SJCRH30 (cell line): ENCODE results near the gene FAM236D. TPM values are rescaled to one million over a fixed set of nuclear protein-coding genes. Genes with fewer than 3 reads are reported as not detected.
"Not testable (repeated sequence)": the region's sequence is repeated elsewhere in the genome, so short reads cannot be mapped to it uniquely, and the experiment has no call there.

Source experiments
- DNase-seq, 2 experiments: peaks; one replicate each; pipeline ENCODE4 v3.0.0-alpha.2; 2015 to 2020
- H3K27ac ChIP-seq: fragments of 250-450 bp; sonication (Bioruptor Pico); 2 replicates; pipeline ENCODE4 v1.5.1; 2020; ENCODE audit warnings: mild to moderate bottlenecking, moderate library complexity
- H3K27me3 ChIP-seq: fragments of 250-450 bp; sonication (Bioruptor Pico); 2 replicates; pipeline ENCODE4 v1.5.1; 2020; ENCODE audit warnings: mild to moderate bottlenecking, moderate library complexity
- H3K36me3 ChIP-seq: fragments of 250-450 bp; sonication (Bioruptor Pico); 2 replicates; pipeline ENCODE4 v1.5.1; 2020; ENCODE audit warnings: mild to moderate bottlenecking, moderate library complexity
- H3K4me1 ChIP-seq: fragments of 250-450 bp; sonication (Bioruptor Pico); 2 replicates; pipeline ENCODE4 v1.5.1; 2020; ENCODE audit warnings: mild to moderate bottlenecking, moderate library complexity
- H3K4me3 ChIP-seq: fragments of 250-450 bp; sonication (Bioruptor Pico); 2 replicates; pipeline ENCODE4 v1.5.1; 2020; ENCODE audit warnings: mild to moderate bottlenecking, moderate library complexity
- H3K9me3 ChIP-seq: fragments of 250-450 bp; sonication (Bioruptor Pico); replicated peaks from 2 replicates; pipeline ENCODE4 v1.5.1; 2020; ENCODE audit warnings: mild to moderate bottlenecking, moderate library complexity
- total RNA-seq: library from RNA; depleted of rRNA; stranded (reverse); fragments of >200 nt; shearing (Covaris generic); gene quantifications from 2 replicates; pipeline ENCODE4 v1.2.3, GENCODE V29; 2014; rRNA removed

The FAM236D gene
- not detected in 2 replicates for total RNA-seq

- not testable (repeated sequence) for H3K36me3 ChIP-seq, H3K27ac ChIP-seq, H3K4me1 ChIP-seq, H3K9me3 ChIP-seq, H3K27me3 ChIP-seq, H3K4me3 ChIP-seq, DNase-seq
Measured at GRCh38 chrX:72808110-72808509, at the start of gene FAM236D. Gene FAM236D, minus strand, starts transcription at chrX:72808210. Its CDS starts 100 bp downstream, at chrX:72808110.

- H3K27me3 ChIP-seq, DNase-seq, H3K4me3 ChIP-seq, H3K4me1 ChIP-seq, H3K27ac ChIP-seq, H3K9me3 ChIP-seq, H3K36me3 ChIP-seq: not testable (repeated sequence)
Measured at GRCh38 chrX:72837532-72837931, 29.5 kb upstream of the FAM236D start.

DNA sequence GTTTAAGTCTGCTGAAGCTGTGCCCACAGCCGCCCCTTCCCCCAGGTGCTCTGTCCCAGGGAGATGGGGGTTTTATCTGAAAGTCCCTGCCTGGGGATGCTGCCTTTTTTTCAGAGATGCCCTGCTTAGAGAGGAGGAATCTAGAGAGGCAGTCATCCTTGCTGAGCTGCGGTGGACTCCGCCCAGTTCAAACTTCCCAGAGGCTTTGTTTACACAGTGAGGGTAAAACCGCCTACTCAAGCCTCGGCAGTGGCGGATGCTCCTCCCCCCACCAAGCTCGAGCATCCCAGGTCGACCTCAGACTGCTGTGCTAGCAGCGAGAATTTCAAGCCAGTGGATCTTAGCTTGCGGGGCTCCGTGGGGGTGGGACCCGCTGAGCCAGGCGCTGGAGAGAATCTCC is 22.7 kb upstream of the FAM236D start:
- not testable (repeated sequence) for H3K27me3 ChIP-seq, H3K27ac ChIP-seq, H3K36me3 ChIP-seq, H3K4me3 ChIP-seq, H3K4me1 ChIP-seq, H3K9me3 ChIP-seq, DNase-seq

DNA sequence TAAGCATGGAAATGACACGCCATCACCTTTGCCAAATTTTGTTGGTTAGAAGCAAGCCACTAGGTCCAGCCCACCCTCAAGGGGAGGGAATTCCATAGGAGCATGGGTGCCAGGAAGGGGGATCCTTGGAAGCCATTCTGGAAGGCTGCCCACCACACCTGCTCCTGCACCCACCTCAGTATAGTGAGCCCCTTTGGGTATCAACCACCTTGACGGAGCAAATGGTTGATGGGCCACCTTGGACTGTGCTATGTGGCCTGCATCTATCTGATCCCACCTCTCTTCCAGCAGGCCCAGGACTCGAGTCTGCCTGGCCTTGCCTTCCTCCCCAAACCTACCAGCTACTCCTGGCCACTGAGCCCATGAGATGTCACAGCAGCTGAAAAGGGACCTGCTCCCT is 17.6 kb downstream of the FAM236D start:
- not testable (repeated sequence) for H3K9me3 ChIP-seq, DNase-seq, H3K4me1 ChIP-seq, H3K27ac ChIP-seq, H3K4me3 ChIP-seq, H3K36me3 ChIP-seq, H3K27me3 ChIP-seq

DNA sequence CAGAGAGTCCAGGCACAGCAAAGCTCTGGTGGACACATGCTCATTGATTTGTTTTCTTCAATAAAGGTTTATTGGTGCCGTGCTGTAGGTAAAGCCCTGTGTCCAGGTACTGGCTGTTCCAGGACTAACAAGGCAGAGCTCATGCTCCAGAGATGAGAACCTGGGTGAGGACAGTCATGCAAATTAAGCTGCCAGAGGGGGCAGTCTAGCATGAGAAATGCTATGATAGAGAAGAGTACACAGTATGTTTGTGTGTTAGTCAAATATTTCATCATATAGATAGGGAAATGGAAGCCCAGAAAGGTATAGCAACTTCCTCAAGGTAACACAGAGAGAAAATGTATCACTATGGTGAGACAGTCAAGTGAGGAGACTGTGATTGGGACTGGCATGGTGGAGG is 19.9 kb downstream of the FAM236D start:
- H3K4me1 ChIP-seq, H3K27ac ChIP-seq, H3K27me3 ChIP-seq, H3K4me3 ChIP-seq, H3K36me3 ChIP-seq, DNase-seq, H3K9me3 ChIP-seq: not testable (repeated sequence)

- not testable (repeated sequence) for H3K27me3 ChIP-seq, H3K9me3 ChIP-seq, H3K27ac ChIP-seq, H3K4me1 ChIP-seq, H3K4me3 ChIP-seq, DNase-seq, H3K36me3 ChIP-seq
Measured at GRCh38 chrX:72783964-72784363, 24.0 kb downstream of the FAM236D start.

DNA sequence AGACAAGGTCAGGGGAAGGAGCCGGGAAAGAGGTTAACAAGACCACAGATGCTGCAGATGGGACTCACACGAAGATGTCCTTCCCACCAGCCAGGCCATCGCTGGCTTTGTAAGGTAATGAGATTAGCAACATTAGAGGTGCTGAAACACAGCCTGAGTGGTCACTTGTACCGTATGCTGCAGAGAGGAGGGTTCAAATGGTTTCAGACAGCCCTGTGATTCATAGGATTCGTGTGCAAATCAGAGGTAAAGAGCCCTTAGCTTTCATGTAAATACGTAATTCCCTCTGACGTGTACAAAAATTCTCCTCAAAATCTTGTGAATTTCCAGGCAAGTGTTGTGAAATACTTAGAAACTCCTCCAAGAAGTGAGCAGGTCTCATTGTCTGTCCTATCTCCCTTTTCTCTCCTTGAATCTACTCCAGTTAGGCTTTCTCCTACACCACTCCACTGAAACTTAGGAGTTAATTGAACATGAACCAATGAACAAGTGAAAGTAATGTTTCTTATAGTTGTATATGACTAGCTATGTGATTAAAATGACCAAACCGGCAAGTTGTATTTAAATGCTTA is 24.6 kb downstream of the FAM236D start:
- H3K27ac ChIP-seq = not testable (repeated sequence)

DNA sequence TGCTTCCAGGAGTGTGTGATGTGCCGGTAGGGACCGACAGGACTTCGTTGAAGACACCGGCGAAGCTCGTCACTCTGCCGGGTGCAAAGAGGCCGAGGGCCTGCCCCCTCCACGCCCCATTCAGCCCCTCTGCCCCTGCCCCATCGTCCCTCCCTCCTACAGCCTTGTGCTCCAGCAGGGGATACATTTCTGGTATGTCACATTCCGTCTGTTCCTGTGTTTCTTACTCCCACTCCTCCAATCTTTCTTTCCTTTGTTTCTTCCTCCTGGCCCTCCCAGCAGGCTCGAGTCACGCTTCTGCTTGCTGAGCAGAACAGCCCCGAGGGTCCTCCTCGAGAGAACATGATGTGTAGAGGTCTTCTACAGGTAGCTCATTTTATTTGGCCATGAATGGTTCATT is 25.4 kb downstream of the FAM236D start, which contains the start of gene FAM236B:
Gene FAM236B, minus strand, starts transcription at position 101 of the 400 bp plus-strand sequence. Its CDS starts 100 bp downstream, at position 1.
- H3K36me3 ChIP-seq, H3K4me1 ChIP-seq, H3K27ac ChIP-seq, DNase-seq, H3K27me3 ChIP-seq, H3K4me3 ChIP-seq, H3K9me3 ChIP-seq: not testable (repeated sequence)

More for the DNA sequence above, 24.6 kb downstream of the FAM236D start:
- H3K4me1 ChIP-seq, DNase-seq, H3K4me3 ChIP-seq, H3K9me3 ChIP-seq, H3K27me3 ChIP-seq, H3K36me3 ChIP-seq: not testable (repeated sequence)

DNA sequence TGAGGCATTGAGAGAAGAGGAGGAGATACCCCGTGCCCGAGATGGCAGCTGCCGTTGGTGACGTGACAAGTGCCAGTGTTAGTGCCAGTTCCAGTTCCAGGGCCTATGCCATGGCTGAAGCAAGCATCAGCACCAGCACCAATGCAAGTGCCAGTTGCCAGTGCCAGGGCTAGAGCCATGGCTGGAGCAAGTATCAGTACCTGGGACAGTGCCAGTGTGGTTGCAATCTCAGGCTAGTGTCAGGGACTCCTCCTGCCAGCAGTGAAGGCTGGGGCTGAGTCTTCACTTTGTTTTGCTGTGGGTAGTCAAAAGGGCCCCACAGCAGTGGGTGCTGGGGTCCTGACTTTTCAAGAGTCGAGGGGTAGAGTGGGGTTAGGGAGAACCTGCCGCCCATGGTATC is 29.9 kb downstream of the FAM236D start:
- not testable (repeated sequence) for H3K27ac ChIP-seq, H3K4me1 ChIP-seq, H3K9me3 ChIP-seq, H3K4me3 ChIP-seq, H3K27me3 ChIP-seq, H3K36me3 ChIP-seq, DNase-seq

DNA sequence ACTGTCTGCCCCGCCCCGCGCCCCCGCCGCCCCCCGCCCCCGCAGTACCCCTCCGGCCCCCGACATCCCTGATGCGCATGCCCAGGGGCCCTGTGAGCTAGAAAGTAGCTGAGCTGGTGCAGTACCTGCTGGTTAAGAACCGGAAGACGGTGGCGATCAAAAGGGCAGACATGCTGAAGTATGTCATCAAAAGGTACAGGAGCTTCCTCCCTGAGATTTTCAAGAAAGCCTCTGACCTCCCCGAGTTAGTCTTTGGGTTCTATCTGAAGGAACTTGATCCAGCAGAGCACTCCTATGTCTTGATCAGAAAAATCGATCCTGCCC is 30.6 kb downstream of the FAM236D start:
- H3K27ac ChIP-seq, H3K4me1 ChIP-seq, H3K9me3 ChIP-seq, H3K27me3 ChIP-seq, H3K4me3 ChIP-seq, H3K36me3 ChIP-seq, DNase-seq: not testable (repeated sequence)

DNA sequence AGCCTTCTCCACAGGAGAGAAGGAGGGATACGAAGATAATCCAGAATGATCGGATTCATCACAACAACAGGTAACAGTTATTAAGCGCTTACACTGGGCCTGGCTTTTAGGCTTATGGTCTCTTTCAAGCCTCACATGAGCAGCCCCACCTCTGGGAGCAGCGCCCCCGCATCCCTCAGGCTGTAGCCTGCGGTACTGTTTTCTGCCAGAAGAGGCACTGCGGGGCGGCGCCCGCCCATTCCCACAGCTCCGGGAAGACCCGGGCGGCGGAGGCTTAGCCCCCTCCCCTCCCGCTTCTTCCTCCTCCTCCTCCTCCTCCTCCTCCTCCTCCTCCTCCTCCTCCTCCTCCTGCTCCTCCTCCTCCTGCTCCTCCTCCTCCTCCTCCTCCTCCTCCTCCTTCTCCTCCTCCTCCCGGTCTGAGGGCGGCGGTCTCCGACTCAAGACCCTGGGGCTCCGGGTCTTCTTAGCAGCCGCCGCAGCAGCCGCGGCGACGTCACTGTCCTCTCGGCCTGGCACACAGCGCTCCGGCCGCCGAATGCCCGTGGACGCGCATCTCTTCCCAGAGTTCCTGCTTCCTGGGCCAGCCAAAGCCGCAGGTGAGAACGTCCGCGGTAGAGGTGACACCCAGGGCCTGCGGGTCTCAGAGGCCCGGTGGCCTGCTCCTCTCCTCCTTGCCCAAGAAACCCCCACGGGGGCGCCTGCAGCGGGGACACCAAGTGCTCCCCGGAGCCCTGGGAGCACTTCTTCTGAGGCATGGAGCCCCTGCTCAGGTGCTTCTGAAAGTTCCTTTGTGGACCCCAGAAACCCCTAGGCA is 31.1 kb downstream of the FAM236D start, which contains the start of gene DMRTC1B:
Gene DMRTC1B, plus strand, starts transcription at position 238 of the 814 bp plus-strand sequence. CDS start 68,246 bp downstream, outside the sequence.
- H3K4me1 ChIP-seq, H3K27ac ChIP-seq, DNase-seq, H3K27me3 ChIP-seq, H3K36me3 ChIP-seq, H3K9me3 ChIP-seq, H3K4me3 ChIP-seq: not testable (repeated sequence)

GRCh38 chrX:72760454-72760853 is 47.6 kb downstream of the FAM236D start:
- not testable (repeated sequence) for H3K36me3 ChIP-seq, H3K9me3 ChIP-seq, H3K4me3 ChIP-seq, H3K4me1 ChIP-seq, H3K27ac ChIP-seq, H3K27me3 ChIP-seq, DNase-seq

Other genes starting within 250 kb of the FAM236D start
- gene HDAC8, start 235.4 kb downstream of the FAM236D start, total RNA-seq = 45.2 and 45.8 TPM in 2 replicates
- gene PHKA1, start 93.9 kb downstream of the FAM236D start, total RNA-seq = not detected in 2 replicates
- not detected in 2 replicates for gene DMRTC1B, start 31.3 kb downstream of the FAM236D start, total RNA-seq
- gene FAM236B, start 25.6 kb downstream of the FAM236D start, total RNA-seq = not detected in 2 replicates
- gene FAM236C, start 104.4 kb upstream of the FAM236D start, total RNA-seq = not detected in 2 replicates
- not detected in 2 replicates for gene FAM236A, start 130.0 kb upstream of the FAM236D start, total RNA-seq
- not detected in 2 replicates for gene DMRTC1, start 135.6 kb upstream of the FAM236D start, total RNA-seq
- gene PABPC1L2B, start 194.7 kb upstream of the FAM236D start, total RNA-seq = not detected in 2 replicates